SK-N-MC (cell line): ENCODE measurements around the gene MRPL55.

ENCODE experiments used
- DNase-seq: peaks from one replicate; pipeline ENCODE4 v3.0.0-alpha.2; 2011; ENCODE audit warnings: low read depth, low spot score
- H3K27ac ChIP-seq: fragments of 200-600 bp; sonication (generic); 2 replicates; pipeline ENCODE4 v1.5.1; 2016; ENCODE audit warnings: mixed run types
- H3K36me3 ChIP-seq: fragments of 200-600 bp; sonication (generic); 2 replicates; pipeline ENCODE4 v1.6.1; 2017; ENCODE audit warnings: antibody characterized with exemption, low read length, mixed read lengths; ENCODE audit not compliant: insufficient read depth
- H3K4me3 ChIP-seq: fragments of 200-600 bp; sonication (generic); 2 replicates; pipeline ENCODE4 v1.5.1; 2016
- H3K9ac ChIP-seq: fragments of 200-600 bp; sonication (generic); 2 replicates; pipeline ENCODE4 v1.8.0; 2017; ENCODE audit warnings: mixed run types, mixed read lengths; ENCODE audit not compliant: insufficient read length
- H3K9me3 ChIP-seq: fragments of 200-600 bp; sonication (generic); 2 replicates; pipeline ENCODE4 v1.6.1; 2017; ENCODE audit warnings: low read depth, mild to moderate bottlenecking, antibody characterized with exemption, low read length, moderate library complexity, mixed read lengths
- EZH2 ChIP-seq: fragments of 200-600 bp; sonication (generic); IDR thresholded peaks from one replicate; pipeline ENCODE4 v1.6.1; 2017; ENCODE audit warnings: antibody characterized with exemption
- FOXP2 ChIP-seq: optimal IDR thresholded peaks from 2 replicates; pipeline ENCODE3; 2011; ENCODE audit warnings: mild to moderate bottlenecking, moderate library complexity; ENCODE audit not compliant: insufficient read depth; ENCODE audit errors: extremely low read length, control extremely low read depth
- POLR2AphosphoS5 ChIP-seq: IDR thresholded peaks from 2 replicates; pipeline ENCODE4 v1.6.1; 2012; ENCODE audit warnings: mild to moderate bottlenecking, low read depth, low read length, borderline replicate concordance

Gene MRPL55

DNA sequence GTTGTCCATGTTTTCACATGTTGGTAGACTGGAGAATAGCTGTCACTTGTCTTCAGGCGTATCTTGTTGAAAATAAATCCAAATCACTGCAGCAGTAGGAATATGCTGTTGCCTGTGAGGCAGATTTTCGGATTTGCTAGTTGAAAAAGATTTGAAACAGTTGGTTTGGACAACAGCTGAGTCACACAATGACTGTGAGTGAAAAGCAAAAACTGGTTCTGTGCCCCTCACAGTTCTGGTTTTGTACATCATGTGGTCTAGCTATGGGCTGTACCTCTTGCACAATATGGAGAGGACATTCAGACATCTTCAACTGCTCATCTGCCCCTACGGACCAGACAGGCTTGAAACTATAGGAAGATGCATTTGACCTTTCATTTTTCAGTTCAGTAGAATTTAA lies 24.8 kb downstream of the MRPL55 start:
- H3K36me3 ChIP-seq: peaks cover 44% of the 10 kb centered on the region
- no peaks in the 10 kb centered on the region for H3K9me3 ChIP-seq
- DNase-seq: no peak
- H3K4me3 ChIP-seq: peak overlapping the region; percentile 93
- H3K27ac ChIP-seq: no peak overlapping the region
- H3K9ac ChIP-seq: peak overlapping the region; percentile 99
- TF ChIP-seq EZH2: no peak

DNA sequence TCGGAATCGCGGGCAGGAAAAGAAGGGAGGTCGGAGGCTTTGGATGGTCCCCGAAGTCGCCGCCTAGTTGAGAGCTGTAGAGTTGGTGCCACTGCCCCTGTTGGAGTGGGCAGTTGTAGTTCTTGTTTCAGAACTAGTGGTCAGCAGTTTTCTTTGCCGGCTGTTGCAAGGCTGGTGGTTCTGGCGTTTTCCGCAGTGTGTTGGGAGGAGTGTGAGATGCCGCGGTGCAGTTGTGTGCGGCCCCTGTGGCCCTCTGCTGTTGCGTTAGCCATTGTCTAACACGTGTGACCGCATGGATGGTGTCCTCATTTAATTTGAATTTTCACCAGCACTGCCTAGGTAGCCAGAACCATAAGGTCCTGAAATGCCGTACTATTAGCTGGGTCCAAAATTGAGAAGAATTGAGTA lies 25.2 kb downstream of the MRPL55 start:
- Histone ChIP-seq H3K9me3 (no peaks in the 10 kb centered on the region), H3K9ac (peak overlapping the region; percentile 99), H3K36me3 (peaks cover 40% of the 10 kb centered on the region), H3K27ac (no peak overlapping the region), H3K4me3 (peak overlapping the region; percentile 93)
- TF ChIP-seq POLR2AphosphoS5: no peak
- DNase-seq: no peak

DNA sequence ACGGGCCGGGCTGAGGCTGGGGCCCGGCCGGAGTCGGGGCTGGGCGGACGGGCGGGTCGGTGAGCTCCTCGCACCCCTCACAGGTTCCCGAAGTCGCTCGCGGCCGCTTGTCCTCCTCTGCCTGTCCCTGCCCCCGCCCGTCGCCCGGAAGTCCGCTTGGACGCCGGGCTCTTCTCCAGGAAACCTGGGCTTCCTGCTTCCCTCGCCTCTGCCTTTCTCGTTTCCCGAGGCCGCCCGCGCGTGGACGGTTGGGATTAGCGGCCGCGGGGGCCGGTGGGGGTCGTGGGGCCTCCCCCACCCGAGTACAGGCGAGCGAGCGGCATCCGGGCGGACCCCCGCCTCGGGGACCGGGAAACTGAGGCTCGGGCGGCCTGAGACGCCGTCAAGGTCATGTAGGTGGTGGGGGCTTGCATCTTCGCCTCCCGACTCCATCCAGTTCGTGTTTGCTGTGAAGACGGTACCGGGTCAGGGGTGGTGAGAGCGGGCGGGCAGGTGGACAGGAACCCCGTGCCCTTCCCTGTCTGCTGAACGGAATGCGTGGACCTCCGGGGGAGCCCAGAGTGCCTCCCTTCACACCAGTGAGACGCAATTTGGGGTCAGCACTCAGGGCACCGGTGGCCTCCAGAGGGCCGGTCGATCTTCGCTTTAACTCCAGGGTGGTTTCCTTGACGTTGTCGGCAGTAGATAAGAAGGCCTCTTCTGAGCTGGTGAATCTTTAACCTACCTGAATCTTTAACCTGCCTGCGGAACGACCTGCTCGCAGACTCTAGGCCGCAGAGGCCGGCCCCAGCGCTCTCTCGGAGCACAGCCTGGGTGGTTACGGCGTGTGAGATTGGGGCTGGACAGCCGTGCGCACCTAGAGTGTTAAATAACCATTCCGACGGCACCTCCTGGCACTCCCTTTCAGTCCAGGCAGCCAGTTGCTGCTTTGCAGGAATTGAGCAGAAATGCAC lies 25.9 kb downstream of the MRPL55 start:
- no peaks in the 10 kb centered on the region for H3K9me3 ChIP-seq
- H3K36me3 ChIP-seq: peaks cover 33% of the 10 kb centered on the region
- no peak for DNase-seq
- H3K4me3 ChIP-seq: peak overlapping the region; percentile 93
- peak overlapping the region; percentile 84 for H3K27ac ChIP-seq
- TF ChIP-seq FOXP2 (no peak), EZH2 (no peak), POLR2AphosphoS5 (0 out of 2 replicates have a peak, but pooled peaks have one; percentile 40)
- peak overlapping the region; percentile 99 for H3K9ac ChIP-seq

DNA sequence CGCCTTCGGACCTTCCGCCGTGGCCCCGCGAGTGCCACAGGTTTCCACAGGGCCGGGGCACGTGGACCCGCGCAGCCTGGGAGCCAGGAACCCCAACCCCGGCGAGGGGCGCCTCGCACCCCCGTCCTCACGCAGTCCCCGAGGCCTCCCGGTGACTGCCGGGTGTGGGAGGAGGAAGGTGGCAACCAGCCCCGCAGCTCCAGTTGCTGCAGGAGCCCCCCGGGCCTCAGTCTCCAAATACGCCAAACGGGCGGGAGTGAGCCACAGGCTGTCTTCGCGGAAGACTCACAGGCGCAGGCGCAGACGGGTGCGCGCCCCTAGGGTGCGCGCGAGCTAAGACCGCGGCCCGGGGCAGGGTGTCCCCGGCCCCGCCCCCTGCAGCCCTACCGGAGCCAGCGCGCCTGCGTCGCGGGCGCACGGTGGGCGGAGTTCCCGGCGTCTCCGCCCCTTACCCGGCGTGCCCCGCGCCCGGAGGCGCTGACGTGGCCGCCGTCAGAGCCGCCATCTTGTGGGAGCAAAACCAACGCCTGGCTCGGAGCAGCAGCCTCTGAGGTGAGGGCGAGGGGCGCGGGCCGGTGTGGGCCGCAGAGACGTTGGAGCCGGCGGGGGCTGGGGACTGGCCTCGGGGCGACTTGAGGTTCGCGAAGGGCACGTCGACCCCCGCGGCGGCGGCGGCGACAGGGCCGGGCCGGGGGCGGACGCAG lies 26.7 kb downstream of the MRPL55 start, which contains the start of gene ARF1:
Gene ARF1, plus strand, starts transcription at position 495 of the 704 bp plus-strand sequence. CDS start 14,407 bp downstream, outside the sequence.
- Histone ChIP-seq H3K9ac (peak within 1 kb of the TSS; percentile 99), H3K36me3 (peaks cover 25% of the 10 kb centered on the region), H3K4me3 (peak within 1 kb of the TSS; percentile 93), H3K27ac (peak within 1 kb of the TSS; percentile 84), H3K9me3 (no peaks in the 10 kb centered on the region)
- TF ChIP-seq POLR2AphosphoS5: peak; percentile 87
- no peak for TF ChIP-seq FOXP2
- peak; percentile 16 for DNase-seq

DNA sequence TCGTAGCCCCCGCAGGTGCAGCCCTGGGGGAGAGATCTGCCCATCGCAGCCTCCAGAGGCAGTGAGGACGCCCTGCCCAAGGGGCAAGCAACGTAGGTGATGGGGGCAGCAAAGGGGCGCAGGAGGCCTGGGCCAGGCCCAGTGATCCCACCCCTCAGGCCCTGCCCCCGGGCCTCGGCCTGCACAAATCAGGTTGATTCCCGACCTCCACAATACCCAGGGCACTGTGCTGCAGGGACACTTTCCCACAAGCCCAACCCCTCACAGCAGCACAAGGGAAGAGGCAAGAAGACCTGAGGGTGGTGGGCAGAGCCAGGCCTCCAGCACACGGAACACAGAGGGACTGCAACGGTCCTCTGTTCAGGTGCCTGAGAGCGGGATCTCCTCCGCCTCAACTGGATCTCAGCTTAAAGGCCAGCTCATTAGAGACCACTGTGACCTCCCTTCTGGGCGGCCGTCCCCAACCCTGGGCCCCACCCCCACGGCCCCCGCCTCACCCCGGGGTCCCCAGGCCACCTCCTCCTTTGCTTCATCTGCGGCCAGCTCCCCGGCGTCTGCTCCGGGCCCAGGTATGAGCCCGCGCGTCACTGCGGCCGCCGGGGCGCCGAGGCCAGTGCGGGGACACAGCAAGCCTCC lies 27.4 kb downstream of the MRPL55 start:
- Histone ChIP-seq H3K4me3 (peak overlapping the region; percentile 93), H3K9ac (peak overlapping the region; percentile 91), H3K9me3 (no peaks in the 10 kb centered on the region), H3K36me3 (peaks cover 21% of the 10 kb centered on the region), H3K27ac (no peak overlapping the region)
- TF ChIP-seq FOXP2 (no peak), POLR2AphosphoS5 (no peak), EZH2 (no peak)
- DNase-seq: no peak

DNA sequence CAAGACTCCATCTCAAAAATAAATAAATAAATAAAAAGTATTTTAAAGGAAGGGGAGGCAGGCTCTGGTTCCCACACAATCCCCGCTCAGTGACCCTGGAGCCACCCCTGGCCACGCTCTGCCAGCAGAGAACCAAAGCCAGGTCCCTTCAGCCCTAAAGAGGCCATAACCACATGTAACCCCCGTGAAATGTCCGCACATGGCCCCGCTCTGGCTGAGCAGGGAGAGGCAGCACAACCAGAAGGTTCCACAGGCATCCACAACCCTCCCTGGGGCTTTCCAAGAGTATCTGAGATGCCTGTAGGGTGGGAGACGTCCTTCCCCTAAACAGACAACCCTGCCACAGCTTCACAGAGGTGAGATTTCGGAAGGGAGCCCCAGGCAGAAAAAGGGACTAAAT lies 28.0 kb downstream of the MRPL55 start:
- Histone ChIP-seq H3K9me3 (no peaks in the 10 kb centered on the region), H3K4me3 (peak overlapping the region; percentile 93), H3K9ac (peak overlapping the region; percentile 91), H3K36me3 (peaks cover 15% of the 10 kb centered on the region), H3K27ac (no peak overlapping the region)
- TF ChIP-seq POLR2AphosphoS5 (no peak), FOXP2 (no peak), EZH2 (no peak)
- no peak for DNase-seq

DNA sequence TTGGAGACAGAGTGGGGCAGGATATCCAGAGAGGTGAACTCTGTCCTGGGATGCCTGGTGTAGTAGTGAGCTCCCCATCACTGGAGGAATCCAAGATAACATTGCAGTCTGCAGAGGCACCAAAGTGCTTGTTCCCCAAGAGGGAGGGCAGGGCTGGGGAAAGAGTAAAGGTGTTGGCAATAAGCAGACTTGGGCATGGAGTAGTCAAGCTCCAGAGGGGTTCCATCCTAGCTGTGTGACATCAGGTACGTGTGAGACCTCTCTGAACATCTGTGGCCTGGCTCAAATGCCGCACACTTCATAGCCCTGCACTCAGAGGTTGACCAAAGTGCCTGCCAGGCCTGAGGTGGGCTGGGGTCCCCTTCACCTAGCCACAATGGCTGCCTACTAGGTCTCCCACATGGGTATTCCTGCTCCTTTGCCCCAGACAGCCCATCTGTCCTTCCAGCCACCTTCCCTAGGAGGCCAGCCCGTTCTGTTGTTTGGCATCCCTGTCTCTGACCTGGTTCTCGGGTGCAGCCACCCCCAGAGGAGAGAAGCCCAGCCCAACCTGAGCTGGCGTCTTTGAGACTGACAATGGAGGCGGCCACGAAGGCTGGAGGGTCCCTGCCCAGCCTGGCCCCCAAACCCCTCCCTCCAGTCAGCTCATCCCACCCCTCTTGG lies 29.4 kb downstream of the MRPL55 start:
- TF ChIP-seq FOXP2: no peak
- no peak for TF ChIP-seq EZH2
- no peak for TF ChIP-seq POLR2AphosphoS5
- H3K27ac ChIP-seq: no peak overlapping the region
- no peak overlapping the region for H3K4me3 ChIP-seq
- H3K36me3 ChIP-seq: peaks cover under 1% of the 10 kb centered on the region
- H3K9ac ChIP-seq: no peak overlapping the region
- DNase-seq: no peak
- no peaks in the 10 kb centered on the region for H3K9me3 ChIP-seq

DNA sequence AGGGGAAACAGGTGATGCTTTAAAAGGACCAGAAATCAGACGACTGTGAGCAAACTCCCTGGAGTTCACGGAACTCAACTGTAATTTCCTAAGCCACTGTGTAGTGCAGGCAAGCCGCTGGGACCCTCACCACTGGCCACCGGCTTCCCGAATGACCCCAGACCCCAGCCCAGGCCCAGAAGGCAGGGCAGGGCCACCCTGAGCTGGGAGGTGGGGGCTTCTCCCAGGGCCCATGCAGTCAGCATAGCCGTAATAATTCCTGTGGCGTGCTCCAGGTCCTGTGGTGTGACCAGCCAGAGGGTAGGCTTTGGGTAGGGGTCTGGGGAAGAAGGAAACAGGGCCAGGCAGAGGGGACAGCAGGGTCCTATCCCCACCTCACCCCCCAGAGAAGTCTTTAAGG lies 30.1 kb downstream of the MRPL55 start:
- no peak overlapping the region for H3K9ac ChIP-seq
- TF ChIP-seq POLR2AphosphoS5 (no peak), FOXP2 (no peak), EZH2 (no peak)
- no peaks in the 10 kb centered on the region for H3K9me3 ChIP-seq
- no peak for DNase-seq
- no peak overlapping the region for H3K27ac ChIP-seq
- no peaks in the 10 kb centered on the region for H3K36me3 ChIP-seq
- H3K4me3 ChIP-seq: no peak overlapping the region
